ENCODE data around the gene TMEM229B. TPM values are rescaled to one million over a fixed set of nuclear protein-coding genes. Genes with fewer than 3 reads are reported as not detected.

The TMEM229B gene
- total RNA-seq, 4 donors from 2014 or later, result 2.7 to 6.1 (median 5.7) TPM; not detected in 1

DNA sequence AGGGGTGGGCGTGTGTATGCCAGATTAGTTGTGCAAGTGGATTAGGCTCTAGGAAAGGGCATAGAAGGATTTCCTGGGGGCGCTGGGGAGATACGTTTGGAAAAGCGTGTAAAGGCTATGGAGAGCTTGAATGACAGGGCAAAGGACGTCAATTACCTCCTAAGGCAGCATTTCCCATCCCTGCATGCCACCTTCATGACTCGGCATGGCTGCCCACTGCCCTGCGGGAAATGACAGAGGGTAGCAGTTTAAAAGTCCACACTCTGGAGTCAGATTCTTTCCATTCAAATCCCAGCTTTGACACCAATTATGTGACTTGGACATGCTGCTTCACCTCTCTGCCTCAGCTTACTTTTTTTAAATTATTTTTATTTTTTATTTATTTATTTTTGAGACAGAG lies 14.8 kb upstream of the TMEM229B start:
- H3K36me3 ChIP-seq, result no peaks in the 10 kb centered on the region
- TF ChIP-seq, protein P1, sequence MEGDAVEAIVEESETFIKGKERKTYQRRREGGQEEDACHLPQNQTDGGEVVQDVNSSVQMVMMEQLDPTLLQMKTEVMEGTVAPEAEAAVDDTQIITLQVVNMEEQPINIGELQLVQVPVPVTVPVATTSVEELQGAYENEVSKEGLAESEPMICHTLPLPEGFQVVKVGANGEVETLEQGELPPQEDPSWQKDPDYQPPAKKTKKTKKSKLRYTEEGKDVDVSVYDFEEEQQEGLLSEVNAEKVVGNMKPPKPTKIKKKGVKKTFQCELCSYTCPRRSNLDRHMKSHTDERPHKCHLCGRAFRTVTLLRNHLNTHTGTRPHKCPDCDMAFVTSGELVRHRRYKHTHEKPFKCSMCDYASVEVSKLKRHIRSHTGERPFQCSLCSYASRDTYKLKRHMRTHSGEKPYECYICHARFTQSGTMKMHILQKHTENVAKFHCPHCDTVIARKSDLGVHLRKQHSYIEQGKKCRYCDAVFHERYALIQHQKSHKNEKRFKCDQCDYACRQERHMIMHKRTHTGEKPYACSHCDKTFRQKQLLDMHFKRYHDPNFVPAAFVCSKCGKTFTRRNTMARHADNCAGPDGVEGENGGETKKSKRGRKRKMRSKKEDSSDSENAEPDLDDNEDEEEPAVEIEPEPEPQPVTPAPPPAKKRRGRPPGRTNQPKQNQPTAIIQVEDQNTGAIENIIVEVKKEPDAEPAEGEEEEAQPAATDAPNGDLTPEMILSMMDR (IDR thresholded peaks at IDR 0.05), result no peak
- no peak for TF ChIP-seq EP300 (IDR thresholded peaks at IDR 0.05)
- TF ChIP-seq POLR2A (IDR thresholded peaks at IDR 0.05), result no peak
- no peaks in the 10 kb centered on the region for H3K9me3 ChIP-seq
- no peak overlapping the region for H3K4me3 ChIP-seq
- no peaks in the 10 kb centered on the region for H3K27me3 ChIP-seq
- H3K4me1 ChIP-seq, result no peaks in the 10 kb centered on the region
- 74 to 76% methylated on average over 7 of the region's 7 CpGs for WGBS, 2 donors
- no peak overlapping the region for H3K27ac ChIP-seq
- DNase-seq (ENCODE audit: low spot score in 2 of 2), result no peak

- H3K27me3 ChIP-seq, result no peaks in the 10 kb centered on the region
- H3K4me1 ChIP-seq, result no peaks in the 10 kb centered on the region
Measured at GRCh38 chr14:67502867-67503266, 14.3 kb upstream of the TMEM229B start.

DNA sequence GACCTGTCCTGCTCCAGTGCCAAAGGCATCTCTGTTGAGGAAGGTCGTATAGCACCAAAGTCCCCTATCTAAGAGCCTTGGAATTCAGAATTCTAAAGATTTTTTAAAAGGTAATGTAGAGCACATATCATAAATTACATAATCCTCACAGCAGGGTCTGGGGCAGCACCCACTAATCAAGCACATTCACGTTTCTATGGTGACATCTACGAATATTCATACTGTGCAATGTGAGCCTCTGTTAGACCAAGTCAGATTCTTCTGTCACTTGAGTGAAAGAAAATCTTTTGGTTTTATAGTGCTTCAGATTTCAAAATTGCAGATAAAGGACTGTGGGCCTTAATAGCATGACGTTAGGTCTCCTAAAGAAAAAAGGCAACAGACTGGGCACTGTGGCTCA lies 13.1 kb upstream of the TMEM229B start:
- WGBS, 2 donors, result 71 to 73% methylated on average over 4 of the region's 4 CpGs
- no peak overlapping the region for H3K27ac ChIP-seq
- no peaks in the 10 kb centered on the region for H3K4me1 ChIP-seq
- TF ChIP-seq, protein P1 (IDR thresholded peaks at IDR 0.05), result no peak
- TF ChIP-seq EP300 (IDR thresholded peaks at IDR 0.05) (no peak), POLR2A (IDR thresholded peaks at IDR 0.05) (no peak)
- no peak overlapping the region for H3K4me3 ChIP-seq
- no peaks in the 10 kb centered on the region for H3K36me3 ChIP-seq
- no peaks in the 10 kb centered on the region for H3K27me3 ChIP-seq
- H3K9me3 ChIP-seq, result no peaks in the 10 kb centered on the region
- no peak for DNase-seq (ENCODE audit: low spot score in 2 of 2)

More at GRCh38 chr14:67502867-67503266, 14.3 kb upstream of the TMEM229B start:
- H3K36me3 ChIP-seq, result no peaks in the 10 kb centered on the region
- no peak overlapping the region for H3K27ac ChIP-seq
- no peak for DNase-seq (ENCODE audit: low spot score in 2 of 2)
- TF ChIP-seq, protein P1 (IDR thresholded peaks at IDR 0.05), result no peak
- TF ChIP-seq EP300 (IDR thresholded peaks at IDR 0.05) (no peak), POLR2A (IDR thresholded peaks at IDR 0.05) (no peak)
- WGBS, 2 donors, result 66 to 74% methylated on average over 6 of the region's 6 CpGs
- no peaks in the 10 kb centered on the region for H3K9me3 ChIP-seq
- H3K4me3 ChIP-seq, result no peak overlapping the region

DNA sequence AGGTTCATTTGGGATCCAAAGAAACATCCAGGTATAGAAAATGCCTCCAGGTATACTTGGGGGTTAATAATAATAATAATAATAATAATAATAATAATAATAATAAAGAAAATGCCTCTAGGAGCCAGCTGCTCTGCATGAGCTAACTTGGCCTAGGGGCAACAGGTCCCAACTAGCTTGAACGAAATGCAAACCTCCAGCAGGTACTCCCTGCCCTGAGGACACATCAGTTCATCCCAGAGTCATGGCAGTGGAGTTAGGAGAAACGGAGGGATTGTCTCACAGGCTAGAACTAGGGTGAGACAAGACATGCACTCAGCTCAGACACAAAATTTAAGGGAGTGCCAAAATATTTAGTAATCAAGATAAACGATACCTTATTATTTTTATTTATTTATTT lies 12.5 kb upstream of the TMEM229B start:
- no peak for TF ChIP-seq POLR2A (IDR thresholded peaks at IDR 0.05)
- Histone ChIP-seq H3K4me1 (no peaks in the 10 kb centered on the region), H3K27me3 (no peaks in the 10 kb centered on the region), H3K9me3 (no peaks in the 10 kb centered on the region), H3K4me3 (no peak overlapping the region), H3K27ac (no peak overlapping the region), H3K36me3 (no peaks in the 10 kb centered on the region)
- no peak for DNase-seq (ENCODE audit: low spot score in 2 of 2)
- WGBS, 2 donors, result 89 to 90% methylated on average over 3 of the region's 3 CpGs

DNA sequence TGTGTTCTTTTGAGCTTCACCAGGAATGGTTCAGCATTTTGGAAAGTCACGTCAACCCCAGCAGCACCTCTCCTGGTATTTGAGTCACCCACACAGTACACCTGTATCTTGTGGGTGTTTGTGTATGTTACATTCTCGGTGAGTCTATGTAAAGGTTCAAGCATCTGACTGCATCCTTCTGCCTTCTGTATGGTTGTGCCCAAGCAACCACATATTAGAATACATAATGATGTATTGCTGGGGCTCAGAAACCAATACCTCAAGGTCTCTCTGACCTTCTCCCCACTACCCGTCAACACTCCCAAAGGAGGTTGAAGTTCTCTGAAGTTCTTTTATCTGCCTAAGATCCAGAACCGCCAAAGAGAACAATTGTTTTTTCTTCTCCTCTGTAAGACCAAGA lies 9.2 kb upstream of the TMEM229B start:
- WGBS, 2 donors, result 87 to 93% methylated on average over 4 of the region's 4 CpGs
- Histone ChIP-seq H3K27me3 (no peaks in the 10 kb centered on the region), H3K9me3 (peaks cover 0 to 18% (median 0%) of the 10 kb centered on the region in 4 donors), H3K4me3 (no peak overlapping the region), H3K4me1 (no peaks in the 10 kb centered on the region), H3K36me3 (no peaks in the 10 kb centered on the region), H3K27ac (no peak overlapping the region)
- no peak for DNase-seq (ENCODE audit: low spot score in 2 of 2)
- TF ChIP-seq, protein P1 (IDR thresholded peaks at IDR 0.05), result no peak
- TF ChIP-seq EP300 (IDR thresholded peaks at IDR 0.05), result no peak
- TF ChIP-seq POLR2A (IDR thresholded peaks at IDR 0.05), result no peak

- Histone ChIP-seq H3K27ac (no peak overlapping the region), H3K27me3 (no peaks in the 10 kb centered on the region), H3K9me3 (peaks cover 0 to 18% (median 0%) of the 10 kb centered on the region in 4 donors), H3K4me1 (no peaks in the 10 kb centered on the region), H3K36me3 (no peaks in the 10 kb centered on the region), H3K4me3 (no peak overlapping the region)
- no peak for DNase-seq (ENCODE audit: low spot score in 2 of 2)
- TF ChIP-seq, protein P1 (IDR thresholded peaks at IDR 0.05), result no peak
- 80 to 87% methylated on average over 13 of the region's 13 CpGs for WGBS, 2 donors
Measured at GRCh38 chr14:67497216-67497615, 8.7 kb upstream of the TMEM229B start.
